HG02970 (cell line): ENCODE results near the gene C1QL4.
A peak's percentile ranks its signal among the peaks of the same experiment; 100 is the strongest.

ENCODE experiments used
- ATAC-seq: cut with Tn5 transposase; IDR thresholded peaks from one replicate; pipeline ENCODE4 v1.9.1; 2021; ENCODE audit warnings: mild to moderate bottlenecking, moderate library complexity, moderate number of reproducible peaks; ENCODE audit not compliant: unreplicated experiment, low FRiP score

The C1QL4 gene

DNA sequence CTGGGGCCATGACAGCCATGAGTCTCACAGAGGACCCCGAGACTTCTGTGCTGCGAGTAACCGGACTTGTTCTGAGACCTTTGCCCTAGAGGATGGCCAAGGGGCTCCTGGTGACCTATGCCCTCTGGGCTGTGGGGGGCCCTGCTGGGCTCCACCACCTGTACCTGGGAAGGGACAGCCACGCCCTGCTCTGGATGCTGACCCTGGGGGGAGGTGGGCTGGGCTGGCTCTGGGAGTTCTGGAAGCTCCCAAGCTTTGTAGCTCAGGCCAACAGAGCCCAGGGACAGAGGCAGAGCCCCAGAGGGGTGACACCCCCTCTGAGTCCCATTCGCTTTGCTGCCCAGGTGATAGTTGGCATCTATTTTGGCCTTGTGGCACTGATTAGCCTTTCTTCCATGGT, 11.8 kb upstream of the C1QL4 start:
- no peak for ATAC-seq

GRCh38 chr12:49347311-49348193, 10.6 kb upstream of the C1QL4 start:
- ATAC-seq = no peak

DNA sequence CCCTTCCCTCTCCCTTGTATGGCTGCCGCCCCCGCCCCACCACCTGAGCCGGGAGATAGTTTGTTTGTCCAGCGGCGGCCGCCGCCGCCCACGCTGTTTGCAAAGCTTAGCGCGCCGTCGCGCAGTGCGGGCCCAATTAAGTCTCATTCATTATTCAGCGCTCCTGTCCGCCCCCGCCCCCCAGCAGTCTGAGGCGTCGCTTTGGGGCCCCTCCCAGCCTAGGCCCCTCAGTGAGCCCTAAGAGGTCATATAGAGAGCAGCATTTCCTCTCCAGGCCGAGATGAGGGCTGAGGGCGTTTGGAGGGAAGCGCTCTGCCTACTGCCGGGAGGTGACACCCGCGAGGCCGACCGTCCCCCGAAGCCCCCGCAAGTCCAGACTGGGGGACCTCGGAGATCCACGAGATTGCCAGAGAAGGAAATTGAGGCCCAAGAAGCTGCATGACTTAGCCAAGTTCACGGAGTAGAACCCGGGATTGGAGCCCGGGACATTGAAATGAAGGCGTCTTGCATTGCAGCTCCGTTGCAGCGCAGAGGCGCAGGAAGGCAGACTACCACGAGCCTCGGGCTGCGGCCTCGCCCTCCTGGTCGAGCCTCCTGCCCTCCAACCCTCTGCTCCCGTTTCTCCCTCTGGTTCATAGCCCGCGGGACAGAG, 9.8 kb upstream of the C1QL4 start, which contains the start of gene DNAJC22:
TSS of gene DNAJC22 (plus strand) at position 230 of the 652 bp plus-strand sequence. CDS start 1,985 bp downstream, outside the sequence.
- ATAC-seq = no peak

DNA sequence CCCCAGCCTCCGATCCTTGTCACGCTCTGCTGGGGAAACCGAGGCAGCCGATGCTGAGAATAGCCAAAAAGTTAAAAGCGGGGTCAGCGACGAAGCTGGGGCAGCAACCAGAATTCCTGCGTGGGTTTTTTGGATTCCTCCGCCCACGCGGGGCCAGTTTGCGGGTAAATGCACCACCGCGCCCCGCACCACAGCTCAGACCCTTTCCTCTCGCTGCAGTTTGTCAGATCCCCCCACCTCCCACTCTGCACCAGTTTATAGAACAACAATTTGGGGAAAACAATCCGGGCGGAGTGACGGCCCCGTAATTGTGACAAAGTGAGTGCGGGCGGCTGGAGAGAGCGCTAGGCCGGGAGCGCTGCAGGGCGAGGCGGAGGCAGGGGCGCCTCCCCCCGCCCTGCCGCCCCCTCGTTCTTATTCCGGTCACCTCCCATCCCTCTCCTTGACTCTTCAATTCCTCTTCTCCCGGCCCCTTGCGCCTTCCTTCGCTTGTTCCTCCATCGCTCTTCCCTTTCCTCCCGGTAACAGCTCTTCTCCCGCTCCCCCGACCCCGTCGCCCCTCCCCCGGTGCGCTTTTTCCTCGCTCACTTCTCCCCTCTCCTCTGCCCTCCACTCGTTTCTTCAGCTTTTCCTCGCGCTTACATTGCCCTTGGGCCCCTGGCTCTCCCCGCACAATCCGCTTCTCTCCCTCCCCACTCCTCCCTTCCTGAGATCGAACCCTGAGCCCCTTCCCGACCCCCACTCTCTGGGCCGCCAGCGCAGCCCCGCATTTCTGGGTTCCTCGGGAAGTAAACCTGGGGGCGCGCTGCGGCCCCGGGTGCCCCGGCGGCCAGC, 9.1 kb upstream of the C1QL4 start:
- ATAC-seq = no peak

GRCh38 chr12:49345051-49345824, 8.2 kb upstream of the C1QL4 start:
- no peak for ATAC-seq

DNA sequence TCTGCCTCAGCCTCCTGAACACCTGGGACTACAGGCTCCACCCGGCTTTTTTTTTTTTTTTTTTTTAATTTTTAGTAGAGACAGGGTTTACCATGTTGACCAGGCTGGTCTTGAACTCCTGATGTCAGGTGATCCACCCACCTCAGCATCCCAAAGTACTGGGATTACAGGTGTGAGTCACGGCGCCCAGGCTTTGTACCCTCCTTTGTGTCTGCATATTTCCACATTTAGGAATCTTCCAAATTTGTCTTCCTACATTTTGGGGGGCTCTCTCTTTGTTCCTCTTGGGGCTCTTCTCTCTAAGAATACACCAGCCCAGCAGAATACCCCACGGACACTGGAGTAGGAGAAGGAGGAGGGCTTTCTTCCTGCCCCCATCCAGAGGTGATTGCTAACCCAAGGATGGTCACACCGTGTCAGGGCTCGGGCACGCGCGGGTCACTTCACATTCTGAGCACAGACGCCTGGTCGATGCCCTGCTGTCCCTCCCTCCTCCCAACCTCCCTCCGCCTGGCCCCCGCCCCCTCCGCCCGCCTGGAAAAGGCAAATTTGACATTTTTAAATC, 7.6 kb upstream of the C1QL4 start:
- ATAC-seq = no peak

GRCh38 chr12:49342914-49343731, 6.1 kb upstream of the C1QL4 start:
- ATAC-seq = no peak

GRCh38 chr12:49342066-49342913, 5.3 kb upstream of the C1QL4 start:
- peak; percentile 53 for ATAC-seq

DNA sequence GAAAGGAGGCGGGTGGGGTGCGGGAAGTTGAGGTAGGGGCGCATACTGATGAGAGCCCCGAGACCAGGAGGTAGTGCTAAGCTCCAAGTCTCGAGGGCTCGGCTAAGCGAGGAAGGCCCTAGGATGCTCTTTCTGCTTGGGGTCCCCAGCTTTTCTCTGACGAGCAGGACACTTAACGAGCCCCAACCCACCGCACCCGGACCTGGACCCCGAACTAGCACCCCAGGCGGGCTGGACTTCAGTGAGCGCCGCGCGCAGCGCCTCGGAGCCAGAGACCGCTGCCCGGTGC, 4.7 kb upstream of the C1QL4 start:
- ATAC-seq = no peak

- ATAC-seq = no peak
Observed at GRCh38 chr12:49340971-49341776, 4.2 kb upstream of the C1QL4 start.

GRCh38 chr12:49340095-49340870, 3.3 kb upstream of the C1QL4 start:
- no peak for ATAC-seq

DNA sequence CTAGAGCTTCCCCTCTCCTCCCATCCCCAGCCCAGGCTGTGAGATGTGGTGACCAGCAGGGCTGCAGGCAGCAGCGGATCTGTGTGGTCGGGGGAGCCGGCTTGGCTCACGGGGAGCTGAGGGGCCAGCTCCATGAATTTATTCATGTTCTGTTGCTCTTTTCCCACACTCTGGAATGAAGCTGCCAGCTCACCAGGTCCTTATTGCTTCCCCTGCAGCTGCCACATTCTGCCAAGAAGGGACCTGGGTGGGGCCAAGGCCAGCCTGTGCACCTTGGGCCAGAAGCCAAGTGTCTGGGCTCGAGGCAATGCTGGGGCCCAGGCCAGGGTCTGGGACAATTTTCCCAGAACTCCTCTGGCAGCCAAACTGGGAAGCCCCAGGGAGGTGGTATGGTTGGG, 2.5 kb upstream of the C1QL4 start:
- no peak for ATAC-seq

DNA sequence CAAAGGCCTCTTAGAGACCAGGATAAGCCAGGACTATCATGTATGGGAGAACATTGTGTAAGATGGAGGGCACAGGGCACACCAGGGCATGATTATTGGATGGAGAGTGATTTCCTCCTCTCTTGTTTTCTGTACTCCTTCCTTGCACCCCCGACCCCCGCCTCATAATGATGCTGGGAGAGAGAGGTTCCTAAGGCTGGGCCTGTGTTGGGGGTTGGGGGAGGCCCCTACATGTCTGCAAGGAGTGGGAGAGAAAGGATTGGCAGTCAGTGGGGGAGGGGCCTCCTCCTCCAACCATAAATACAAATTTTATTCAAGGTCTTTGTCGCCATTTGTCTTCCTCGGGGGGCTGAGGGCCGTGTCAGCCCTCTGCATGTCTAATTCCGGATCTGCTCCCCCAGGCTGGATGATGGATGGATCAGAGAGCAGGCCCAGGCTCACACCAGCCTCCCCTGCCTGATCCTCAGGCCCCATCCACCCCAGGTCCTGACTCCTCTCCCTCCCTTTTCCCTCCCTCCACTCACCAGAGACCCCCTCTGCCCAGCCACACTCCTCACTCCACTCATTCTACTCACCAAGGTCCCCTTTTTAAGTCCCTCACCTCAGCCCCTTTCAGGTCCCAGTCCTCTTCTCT, 2.0 kb upstream of the C1QL4 start:
- ATAC-seq = no peak

- no peak for ATAC-seq
Observed at GRCh38 chr12:49335955-49336644, 888 bp downstream of the C1QL4 start.

DNA sequence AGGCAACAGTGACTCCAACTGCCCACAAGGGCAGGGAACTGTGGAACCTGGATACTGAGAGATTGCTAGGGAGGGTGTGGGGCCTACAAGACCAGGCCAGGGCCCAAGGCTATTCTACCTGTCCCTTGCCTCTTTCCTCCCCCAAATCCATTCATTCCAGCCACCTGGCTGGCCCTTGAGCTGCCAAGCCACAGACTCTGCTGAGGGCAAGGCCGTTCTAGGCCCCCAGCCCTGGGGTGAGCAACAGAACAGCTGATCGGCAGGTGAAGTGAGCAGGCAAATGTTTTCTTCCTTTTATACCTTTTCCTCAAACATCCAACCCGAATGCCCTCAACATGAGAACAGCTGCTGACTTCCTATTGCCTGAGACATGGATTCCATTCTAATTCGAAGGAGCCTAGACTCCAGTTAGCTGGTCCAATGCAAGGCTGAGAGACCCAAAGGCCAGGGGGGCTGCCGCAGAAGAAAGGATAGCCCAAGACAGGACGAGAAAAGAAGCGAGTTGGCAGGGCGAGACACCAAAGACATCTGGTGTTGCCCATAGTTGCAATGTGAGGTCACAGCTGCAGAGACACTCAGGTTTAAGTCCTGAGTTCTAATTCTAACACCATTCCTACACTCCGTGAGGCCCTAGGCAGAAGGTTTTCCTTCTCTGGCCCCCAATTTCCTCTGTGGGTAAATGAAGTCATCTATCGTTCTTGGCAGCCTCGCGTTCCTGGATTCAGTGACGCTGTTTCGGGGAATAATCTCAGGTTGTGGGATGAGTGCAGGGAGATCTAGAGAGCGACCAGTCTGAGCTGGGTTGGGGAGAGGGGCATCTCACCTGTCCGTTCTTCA, 1.7 kb downstream of the C1QL4 start:
- ATAC-seq = no peak
